A172 (cell line): ENCODE results near the gene TATDN3. TPM values are rescaled to one million over a fixed set of nuclear protein-coding genes. Genes with fewer than 3 reads are reported as not detected.
"Not testable (repeated sequence)": the region's sequence is repeated elsewhere in the genome, so short reads cannot be mapped to it uniquely, and the experiment has no call there.

Experiments used
- DNase-seq: peaks from one replicate; pipeline ENCODE4 v3.0.0-alpha.2; 2015; ENCODE audit warnings: low spot score
- total RNA-seq: library from RNA; depleted of rRNA; stranded (reverse); fragments of >200 nt; shearing (Covaris generic); gene quantifications from 2 replicates; pipeline ENCODE4 v1.2.3, GENCODE V29; 2014; rRNA removed

The TATDN3 gene
- total RNA-seq, 1 experiment from 2014 or later: 32.9 TPM

DNA sequence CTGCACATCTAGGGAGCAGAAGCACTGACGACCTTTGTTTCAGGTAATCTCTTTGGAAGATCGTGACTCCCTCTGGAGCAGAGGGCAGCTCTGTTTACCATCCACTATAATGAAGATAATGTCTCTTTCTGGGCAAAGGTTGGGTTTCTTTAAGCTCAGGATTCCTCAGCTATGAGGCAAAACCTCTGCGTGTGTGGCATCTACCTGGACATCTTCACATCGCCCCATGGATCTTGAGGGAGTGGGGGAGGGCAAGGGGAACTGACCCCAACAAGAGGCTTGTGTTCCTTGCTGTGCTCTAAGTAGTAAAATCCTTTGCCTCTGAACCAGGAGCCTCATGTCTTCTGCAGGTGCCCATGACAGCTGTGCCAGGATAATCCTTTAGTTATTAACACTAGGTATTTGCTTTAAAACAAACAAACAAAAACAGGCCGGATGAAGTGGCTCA lies 36.2 kb downstream of the TATDN3 start:
- DNase-seq: no peak

DNA sequence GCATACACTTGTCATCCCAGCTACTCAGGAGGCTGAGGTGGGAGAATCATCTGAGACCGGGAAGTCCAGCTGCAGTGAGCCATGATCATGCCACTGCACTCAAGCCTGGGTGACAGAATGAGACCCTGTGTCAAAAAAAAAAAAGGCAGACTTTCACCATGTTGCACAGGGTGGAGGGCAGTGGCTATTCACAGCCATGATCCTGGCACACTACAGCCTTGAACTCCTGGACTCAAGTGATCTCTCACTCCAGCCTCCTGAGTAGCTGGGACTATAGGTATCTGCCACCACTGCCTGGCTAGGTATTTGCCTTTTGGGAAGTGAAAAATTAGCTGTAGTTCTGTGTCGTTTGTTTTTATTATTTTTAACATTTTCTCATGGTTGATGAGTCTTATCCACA lies 36.7 kb downstream of the TATDN3 start:
- DNase-seq: no peak

DNA sequence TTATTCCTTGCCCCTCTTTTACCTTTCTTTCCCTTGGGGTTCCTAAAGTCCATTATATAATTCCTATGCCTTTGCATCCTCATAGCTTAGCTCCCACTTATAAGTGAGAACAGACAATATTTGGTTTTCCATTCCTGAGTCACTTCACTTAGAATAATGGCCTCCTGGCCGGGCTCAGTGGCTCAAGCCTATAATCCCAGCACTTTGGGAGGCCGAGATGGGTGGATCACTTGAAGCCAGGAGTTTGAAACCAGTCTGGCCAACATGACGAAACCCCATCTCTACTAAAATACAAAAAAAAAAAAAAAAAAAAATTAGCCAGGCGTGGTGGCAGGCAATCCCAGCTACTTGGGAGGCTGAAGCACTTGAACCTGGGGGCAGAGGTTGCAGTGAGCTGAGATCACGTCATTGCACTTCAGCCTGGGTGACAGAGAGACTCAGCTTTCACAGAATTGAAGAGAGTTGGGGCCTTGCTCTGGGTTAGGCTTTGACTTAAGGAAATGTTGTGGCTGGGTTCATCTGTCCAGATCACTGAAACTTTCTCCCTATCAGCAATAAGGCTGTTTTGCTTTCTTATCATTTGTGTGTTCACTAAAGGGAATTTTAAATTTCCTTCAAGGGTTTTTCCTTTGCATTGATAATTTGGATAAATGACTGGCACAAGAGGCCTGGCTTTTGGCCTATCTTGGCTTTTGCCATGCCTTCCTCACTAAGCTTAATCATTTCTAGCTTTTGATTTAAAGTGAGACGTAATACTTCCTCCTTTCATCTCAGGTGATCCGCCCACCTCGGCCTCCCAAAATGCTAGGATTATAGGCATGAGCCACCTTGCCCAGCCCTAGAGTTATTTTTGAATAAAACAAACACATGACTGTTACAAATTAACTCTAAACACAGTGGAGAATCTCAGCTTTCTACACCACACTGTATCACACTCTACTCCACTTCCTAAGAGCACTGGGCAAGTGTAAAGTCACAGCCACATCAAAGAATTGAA lies 41.8 kb downstream of the TATDN3 start:
- not testable (repeated sequence) for DNase-seq

DNA sequence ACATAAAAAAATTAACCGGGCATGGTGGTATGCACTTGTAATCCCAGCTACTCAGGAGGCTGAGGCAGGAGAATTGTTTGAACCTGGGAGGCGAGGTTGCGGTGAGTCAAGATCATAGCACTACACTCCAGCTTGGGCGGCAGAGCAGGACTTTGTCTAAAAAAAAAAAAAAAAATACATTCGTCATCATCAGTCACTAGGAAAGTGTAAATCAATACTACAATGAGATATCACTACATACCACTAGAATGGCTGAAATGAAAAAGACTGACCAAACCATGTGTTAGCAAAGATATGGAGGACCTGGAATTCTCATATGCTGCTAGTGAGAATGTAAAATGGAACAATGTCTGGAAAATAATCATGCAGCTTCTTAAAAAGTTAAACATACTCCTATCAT lies 46.5 kb downstream of the TATDN3 start:
- DNase-seq: no peak

DNA sequence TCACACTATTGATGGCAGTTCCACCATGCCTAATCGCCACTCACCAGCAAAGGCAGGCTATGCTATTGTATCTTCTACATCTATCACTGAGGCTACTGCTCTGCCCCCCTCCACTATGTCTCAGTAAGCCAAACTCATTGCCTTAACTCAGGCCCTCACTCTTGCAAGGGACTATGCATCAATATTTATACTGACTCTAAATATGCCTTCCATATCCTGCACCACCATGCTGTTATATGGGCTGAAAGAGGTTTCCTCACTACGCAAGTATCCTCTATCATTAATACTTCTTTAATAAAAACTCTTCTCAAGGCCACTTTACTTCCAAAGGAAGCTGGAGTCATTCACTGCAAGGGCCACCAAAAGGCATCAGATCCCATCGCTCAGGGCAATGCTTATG lies 52.8 kb downstream of the TATDN3 start:
- DNase-seq: not testable (repeated sequence)

DNA sequence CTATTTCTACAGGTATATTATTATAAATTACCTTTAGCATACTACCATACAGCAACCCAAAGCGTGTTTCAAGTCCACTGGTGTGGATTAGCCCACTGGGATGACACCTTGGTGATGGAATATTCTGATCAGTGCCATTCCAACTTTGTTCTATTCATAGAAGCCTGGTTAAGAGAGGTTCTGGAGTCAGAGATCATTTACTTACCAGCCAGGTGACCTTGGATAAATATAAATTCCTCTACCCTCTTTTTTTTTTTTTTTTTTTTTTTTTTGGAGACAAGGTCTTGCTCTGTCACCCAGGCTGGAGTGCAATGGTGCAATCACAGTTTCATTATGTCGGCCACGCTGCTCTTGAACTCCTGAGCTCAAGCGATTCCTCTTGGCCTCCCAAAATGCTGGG lies 55.9 kb downstream of the TATDN3 start, which contains the start of gene SPATA45:
TSS of gene SPATA45 (minus strand) at position 101 of the 400 bp plus-strand sequence. CDS start 11,500 bp downstream, outside the sequence.
- no peak for DNase-seq

DNA sequence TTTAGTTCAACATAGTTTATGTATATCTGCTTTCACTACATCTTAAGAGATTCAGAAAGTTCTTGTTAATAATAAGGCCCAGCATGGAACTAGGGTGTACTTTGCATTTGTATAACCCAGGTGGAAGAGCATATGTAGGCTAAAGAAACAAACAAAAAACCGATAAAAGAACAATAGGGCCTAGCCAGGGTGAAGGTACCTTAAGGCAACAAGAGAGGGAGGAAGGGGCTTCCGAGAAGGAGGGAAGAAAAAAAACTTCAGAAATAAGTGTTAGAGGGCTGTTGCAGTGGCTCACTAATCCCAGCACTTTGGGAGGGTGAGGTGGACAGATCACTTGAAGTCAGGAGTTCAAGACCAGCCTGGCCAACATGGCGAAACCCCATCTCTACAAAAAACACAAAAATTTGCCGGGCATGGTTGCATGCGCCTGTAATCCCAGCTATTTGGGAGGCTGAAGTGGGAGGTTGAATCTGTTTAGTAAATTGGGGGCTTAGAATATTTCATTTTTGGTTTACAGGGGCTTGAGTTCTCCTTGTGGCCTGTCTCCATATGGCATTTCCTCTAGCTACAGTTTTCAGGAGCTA lies 60.5 kb downstream of the TATDN3 start:
- DNase-seq: no peak

DNA sequence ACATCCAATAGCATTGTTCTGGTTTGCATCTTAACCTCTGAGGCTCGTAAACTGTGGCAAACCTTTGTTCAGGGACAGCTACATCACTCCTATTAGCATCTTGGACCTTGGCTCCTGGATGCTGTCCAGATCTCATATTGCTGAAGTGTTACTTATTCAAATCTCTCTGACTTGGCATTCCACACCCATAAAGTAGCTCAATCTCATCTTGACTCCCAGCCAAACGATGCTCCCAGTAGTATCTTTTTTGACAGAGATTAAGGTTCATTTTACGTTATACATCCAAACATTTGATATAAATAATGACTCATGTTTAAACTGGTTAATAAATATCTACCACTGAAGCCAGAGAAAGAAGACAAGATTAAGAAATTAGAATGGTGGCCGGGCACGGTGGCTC lies 62.0 kb downstream of the TATDN3 start:
- DNase-seq: peak; percentile 14

DNA sequence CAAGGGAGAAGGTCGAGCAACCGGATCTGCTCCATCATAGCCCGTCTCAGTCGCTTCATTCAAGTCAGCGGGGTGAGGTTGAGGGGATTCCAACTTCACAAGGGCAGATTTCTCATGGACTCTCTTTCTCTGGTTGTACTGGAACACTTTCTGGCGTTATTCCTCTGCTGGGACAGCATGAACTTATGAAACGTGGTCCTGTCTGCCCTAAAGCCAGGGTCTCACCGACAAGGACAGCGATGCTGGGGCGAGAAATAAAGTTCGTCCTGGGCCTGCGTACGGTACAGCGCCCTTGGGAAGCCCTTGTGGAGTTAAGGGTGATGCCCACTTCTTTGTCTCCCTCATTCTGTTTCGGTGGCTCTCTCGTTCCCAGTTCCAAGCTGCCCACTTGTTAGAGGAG lies 65.1 kb downstream of the TATDN3 start:
- DNase-seq: no peak

DNA sequence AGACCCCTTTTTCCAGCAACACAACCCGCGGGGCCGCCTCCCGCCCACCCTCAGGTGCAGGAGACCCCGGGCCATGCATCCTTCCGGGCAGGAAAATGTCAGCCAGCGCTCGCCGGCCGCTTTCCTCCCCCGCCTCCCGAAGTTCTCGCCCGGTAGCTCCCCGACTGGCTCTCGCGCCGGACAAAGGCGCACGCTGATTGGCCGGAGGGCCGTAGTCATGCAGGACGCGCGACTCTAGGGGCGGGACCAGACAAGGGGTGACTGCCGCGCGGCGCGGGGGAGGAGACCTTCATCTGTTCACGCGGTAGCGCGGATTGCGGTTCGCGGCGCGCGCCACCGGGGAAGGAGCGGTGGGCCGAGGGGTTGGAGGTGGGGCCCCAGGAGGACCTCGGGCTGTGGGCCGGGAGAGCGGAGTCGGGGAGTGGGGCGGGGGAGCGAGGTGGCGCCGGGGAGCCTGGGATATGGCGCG lies 66.3 kb downstream of the TATDN3 start, which contains the start of gene FLVCR1:
TSS of gene FLVCR1 (plus strand) at position 284 of the 469 bp plus-strand sequence. CDS start at position 462, 178 bp downstream.
- DNase-seq: peak; percentile 93

DNA sequence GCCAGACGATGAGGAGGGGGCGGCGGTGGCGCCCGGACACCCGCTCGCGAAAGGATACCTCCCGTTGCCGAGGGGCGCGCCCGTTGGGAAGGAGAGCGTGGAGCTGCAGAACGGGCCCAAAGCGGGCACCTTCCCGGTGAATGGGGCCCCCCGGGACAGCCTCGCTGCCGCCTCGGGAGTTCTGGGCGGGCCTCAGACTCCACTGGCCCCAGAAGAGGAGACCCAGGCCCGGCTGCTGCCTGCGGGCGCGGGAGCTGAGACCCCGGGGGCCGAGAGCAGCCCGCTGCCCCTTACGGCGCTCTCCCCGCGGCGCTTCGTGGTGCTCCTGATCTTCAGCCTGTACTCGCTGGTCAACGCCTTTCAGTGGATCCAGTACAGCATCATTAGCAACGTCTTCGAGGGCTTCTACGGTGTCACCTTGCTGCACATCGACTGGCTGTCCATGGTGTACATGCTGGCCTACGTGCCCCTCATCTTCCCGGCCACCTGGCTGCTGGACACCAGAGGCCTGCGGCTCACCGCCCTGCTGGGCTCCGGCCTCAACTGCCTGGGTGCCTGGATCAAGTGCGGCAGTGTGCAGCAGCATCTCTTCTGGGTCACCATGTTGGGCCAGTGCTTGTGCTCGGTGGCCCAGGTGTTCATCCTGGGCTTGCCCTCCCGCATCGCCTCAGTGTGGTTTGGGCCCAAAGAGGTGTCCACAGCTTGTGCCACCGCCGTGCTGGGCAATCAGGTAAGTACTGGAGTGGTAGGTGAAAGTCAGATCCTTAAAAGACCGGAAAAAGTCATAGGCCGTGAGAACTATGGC lies 67.0 kb downstream of the TATDN3 start:
- DNase-seq: peak; percentile 29

DNA sequence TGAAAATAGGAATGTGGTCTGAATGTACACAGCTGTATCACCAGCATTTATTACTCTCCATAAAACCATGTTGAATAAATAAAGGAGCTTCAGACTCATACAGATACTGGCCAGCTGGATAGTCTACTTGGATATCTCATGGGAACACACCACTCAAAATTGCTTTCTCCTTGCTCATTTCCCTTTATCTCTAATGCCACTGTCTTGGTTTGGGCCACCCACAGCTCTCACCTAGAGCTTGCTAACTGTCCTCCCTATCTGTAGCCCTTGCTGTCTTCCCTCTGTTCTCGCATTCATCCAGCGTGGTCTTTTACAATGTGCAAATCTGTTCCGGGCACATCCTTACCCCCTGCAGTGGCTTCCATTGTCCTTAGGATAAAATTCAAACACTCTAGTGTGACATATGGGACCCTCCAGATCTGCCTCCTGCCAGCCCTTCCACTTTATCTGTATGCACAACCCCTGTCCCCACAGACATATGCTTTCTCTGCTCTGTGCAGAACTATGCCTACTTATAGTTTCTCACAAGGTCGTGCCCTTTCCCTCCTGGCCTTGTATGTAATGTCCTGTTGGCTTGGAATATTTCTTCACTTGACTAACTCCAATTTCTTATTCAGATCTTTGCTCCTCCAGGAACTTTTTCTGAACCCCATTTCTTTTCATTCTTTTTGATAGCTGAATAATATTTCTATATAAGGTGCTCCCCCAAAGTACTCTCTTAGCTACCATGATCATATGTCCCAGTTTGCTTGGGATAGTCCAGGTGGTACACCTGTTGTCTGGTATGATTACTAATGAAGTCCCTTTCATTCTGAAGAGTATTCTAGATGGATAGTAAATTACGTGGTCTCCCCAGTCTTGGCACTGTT lies 69.3 kb downstream of the TATDN3 start:
- peak; percentile 21 for DNase-seq

DNA sequence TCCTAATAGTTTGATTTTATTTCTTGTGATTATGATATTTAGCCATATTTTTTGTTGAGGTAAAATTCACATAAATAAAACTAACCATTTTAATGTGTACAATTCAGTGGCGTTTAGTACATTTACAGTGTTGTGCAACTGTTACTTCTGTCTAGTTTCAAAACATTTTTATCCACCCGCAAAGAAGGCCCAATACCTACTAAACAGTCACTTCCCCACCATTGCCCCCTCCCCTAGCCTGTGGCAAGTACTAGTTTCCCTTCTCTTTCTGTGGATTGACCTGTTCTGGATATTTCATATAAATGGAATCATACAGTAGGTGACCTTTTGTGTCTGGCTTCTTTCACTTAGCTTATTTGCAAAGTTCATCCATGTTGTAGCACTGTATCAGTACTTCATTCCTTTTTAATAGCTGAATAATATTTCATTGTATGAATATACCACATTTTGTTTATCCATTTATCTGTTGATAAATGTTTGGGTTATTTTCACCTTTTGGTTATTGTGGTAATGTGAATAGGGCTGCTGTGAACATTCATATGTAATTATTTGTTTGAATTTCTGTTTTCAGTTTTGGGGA lies 70.5 kb downstream of the TATDN3 start:
- no peak for DNase-seq

DNA sequence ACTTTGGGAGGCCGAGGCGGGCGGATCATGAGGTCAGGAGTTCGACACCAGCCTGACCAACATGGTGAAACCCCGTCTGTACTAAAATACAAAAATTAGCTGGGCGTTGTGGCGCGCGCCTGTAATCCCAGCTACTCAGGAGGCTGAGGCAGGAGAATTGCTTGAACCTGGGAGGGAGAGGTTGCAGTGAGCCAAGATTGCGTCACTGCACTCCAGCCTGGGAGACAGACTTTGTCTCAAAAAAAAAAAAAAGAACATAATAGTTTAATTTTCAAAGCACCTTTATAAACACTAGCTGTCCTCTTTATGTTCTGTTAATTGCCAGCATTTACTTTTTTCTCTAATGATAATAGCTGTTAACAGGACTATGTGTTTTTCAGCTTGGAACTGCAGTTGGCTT lies 71.7 kb downstream of the TATDN3 start:
- not testable (repeated sequence) for DNase-seq

DNA sequence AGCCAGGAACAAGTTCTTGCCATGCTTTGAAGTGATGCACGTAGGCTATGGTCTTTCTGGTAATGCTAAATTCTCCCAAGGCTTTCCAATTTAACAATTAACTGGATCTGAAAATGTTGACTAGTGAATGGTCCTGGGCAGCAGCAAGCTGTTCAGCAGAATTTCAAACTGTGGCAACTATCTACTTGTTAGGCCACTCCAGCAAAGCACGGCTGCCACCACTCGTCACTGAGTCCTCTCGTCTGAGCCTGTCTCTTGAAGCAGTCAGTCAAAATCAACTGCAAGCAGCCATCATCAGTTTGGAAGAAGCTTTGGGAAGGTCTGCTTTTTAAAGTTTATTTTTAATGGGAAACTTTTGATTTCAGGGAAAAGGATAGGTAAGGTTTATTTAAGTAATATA lies 72.5 kb downstream of the TATDN3 start:
- no peak for DNase-seq

Other genes with a start within 250 kb of the TATDN3 start
- gene ATF3, start 183.1 kb upstream of the TATDN3 start, total RNA-seq: 0.86 and 1.0 TPM in 2 replicates
- 1.6 and 2.1 TPM in 2 replicates for gene BATF3, start 92.1 kb upstream of the TATDN3 start, total RNA-seq
- 68.7 and 107 TPM in 2 replicates for gene NSL1, start 117 bp upstream of the TATDN3 start, total RNA-seq
- 1.5 TPM in 1 of 2 replicates, not detected in the other for gene SPATA45, start 55.8 kb downstream of the TATDN3 start, total RNA-seq
- 17.0 and 19.8 TPM in 2 replicates for gene FLVCR1, start 66.4 kb downstream of the TATDN3 start, total RNA-seq
- gene VASH2, start 158.6 kb downstream of the TATDN3 start, total RNA-seq: 1.9 and 2.9 TPM in 2 replicates
- gene ANGEL2, start 224.0 kb downstream of the TATDN3 start, total RNA-seq: 71.1 and 83.0 TPM in 2 replicates